Activated naive CD4-positive, alpha-beta T cell (primary cell): ENCODE data around the gene ZNF345.

Experiments
- DNase-seq, 4 experiments: peaks; one replicate each; lab custom pipeline; 2025; lab: John Stamatoyannopoulos, UW

ZNF345 gene

GRCh38 chr19:36916991-36917390, 66.3 kb downstream of the ZNF345 start:
- no peak for DNase-seq

- no peak for DNase-seq
Observed at GRCh38 chr19:36918090-36918489, 67.4 kb downstream of the ZNF345 start.
